A549 (cell line): ENCODE data around the gene ZNF841.

ENCODE experiments used
- BHLHE40 ChIP-seq: IDR thresholded peaks from 2 replicates; pipeline ENCODE4 v1.6.1; 2012; ENCODE audit warnings: low read depth, low read length, inconsistent platforms
- CTCF ChIP-seq: fragments of >200 bp; sonication (Bioruptor Twin); formaldehyde crosslinking; IDR thresholded peaks from 3 replicates; pipeline ENCODE4 v1.5.1; 2016
- EP300 ChIP-seq, 2 experiments: fragments of >200 bp; sonication (Bioruptor Twin); formaldehyde crosslinking; IDR thresholded peaks; 2 replicates in 1 of 2; 3 replicates in 1 of 2; pipeline ENCODE4 v1.6.1; 2016 to 2017
- FOSB ChIP-seq: fragments of 250-450 bp; sonication (Bioruptor Pico); IDR thresholded peaks from 2 replicates; pipeline ENCODE4 v1.5.0; 2020; ENCODE audit warnings: mild to moderate bottlenecking, moderate library complexity
- HES2 ChIP-seq: fragments of >200 bp; sonication (Bioruptor Twin); formaldehyde crosslinking; IDR thresholded peaks from 2 replicates; pipeline ENCODE4 v1.6.1; 2016
- HOXB5 ChIP-seq: fragments of 250-450 bp; sonication (Bioruptor Pico); IDR thresholded peaks from 2 replicates; pipeline ENCODE4 v1.5.0; 2020; ENCODE audit warnings: mild to moderate bottlenecking, moderate library complexity
- NR3C1 ChIP-seq: fragments of >200 bp; sonication (Bioruptor Twin); formaldehyde crosslinking; IDR thresholded peaks from 3 replicates; pipeline ENCODE4 v1.6.1; 2017
- PHF8 ChIP-seq: fragments of 200-600 bp; sonication (generic); IDR thresholded peaks from 2 replicates; pipeline ENCODE4 v1.6.1; 2016; ENCODE audit warnings: low read depth, mild to moderate bottlenecking, antibody characterized with exemption, moderate library complexity, borderline replicate concordance
- POLR2A ChIP-seq: IDR thresholded peaks from 2 replicates; pipeline ENCODE4 v1.6.1; 2012; ENCODE audit warnings: mild to moderate bottlenecking, low read length
- RAD21 ChIP-seq, 2 experiments: fragments of >200 bp in 1 of 2; sonication (Bioruptor Twin) in 1 of 2; formaldehyde crosslinking in 1 of 2; IDR thresholded peaks in 1 of 2; conservative IDR thresholded peaks in 1 of 2; 2 replicates in 1 of 2; 3 replicates in 1 of 2; pipeline ENCODE4 v1.6.1; 2012 to 2018; ENCODE audit warnings: inconsistent platforms in 1 of 2
- USF2 ChIP-seq: fragments of 450-650 bp; IDR thresholded peaks from 2 replicates; pipeline ENCODE4 v1.6.1; 2014; ENCODE audit warnings: antibody characterized with exemption
- ZFP36 ChIP-seq: fragments of 450-650 bp; IDR thresholded peaks from 2 replicates; pipeline ENCODE4 v1.6.1; 2014; ENCODE audit warnings: borderline replicate concordance; ENCODE audit not compliant: partially characterized antibody
- ZNF302 ChIP-seq: fragments of 250-450 bp; sonication (Bioruptor Pico); IDR thresholded peaks from 2 replicates; pipeline ENCODE4 v1.9.0; 2021; ENCODE audit warnings: inconsistent platforms, mild to moderate bottlenecking, moderate library complexity

GRCh38 chr19:52020506-52020905, 75.1 kb downstream of the ZNF841 start:
- TF ChIP-seq NR3C1 (no peak), BHLHE40 (no peak), CTCF (no peak), PHF8 (no peak), EP300 (IDR thresholded peaks at IDR 0.05) (no peak), POLR2A (no peak), HES2 (no peak), ZFP36 (no peak), USF2 (no peak), RAD21 (conservative IDR thresholded peaks at IDR 0.05 in 1 of 2, IDR thresholded peaks at IDR 0.05 in 1 of 2) (no peak), ZNF302 (CRISPR knock-in tag) (no peak), FOSB (CRISPR knock-in tag) (no peak), HOXB5 (no peak)
